ENCODE data around the gene BST1. TPM values are rescaled to one million over a fixed set of nuclear protein-coding genes. Genes with fewer than 3 reads are reported as not detected.

The BST1 gene
- total RNA-seq, 3 donors from 2014 or later: 4.7 to 14.6 (median 6.9) TPM

DNA sequence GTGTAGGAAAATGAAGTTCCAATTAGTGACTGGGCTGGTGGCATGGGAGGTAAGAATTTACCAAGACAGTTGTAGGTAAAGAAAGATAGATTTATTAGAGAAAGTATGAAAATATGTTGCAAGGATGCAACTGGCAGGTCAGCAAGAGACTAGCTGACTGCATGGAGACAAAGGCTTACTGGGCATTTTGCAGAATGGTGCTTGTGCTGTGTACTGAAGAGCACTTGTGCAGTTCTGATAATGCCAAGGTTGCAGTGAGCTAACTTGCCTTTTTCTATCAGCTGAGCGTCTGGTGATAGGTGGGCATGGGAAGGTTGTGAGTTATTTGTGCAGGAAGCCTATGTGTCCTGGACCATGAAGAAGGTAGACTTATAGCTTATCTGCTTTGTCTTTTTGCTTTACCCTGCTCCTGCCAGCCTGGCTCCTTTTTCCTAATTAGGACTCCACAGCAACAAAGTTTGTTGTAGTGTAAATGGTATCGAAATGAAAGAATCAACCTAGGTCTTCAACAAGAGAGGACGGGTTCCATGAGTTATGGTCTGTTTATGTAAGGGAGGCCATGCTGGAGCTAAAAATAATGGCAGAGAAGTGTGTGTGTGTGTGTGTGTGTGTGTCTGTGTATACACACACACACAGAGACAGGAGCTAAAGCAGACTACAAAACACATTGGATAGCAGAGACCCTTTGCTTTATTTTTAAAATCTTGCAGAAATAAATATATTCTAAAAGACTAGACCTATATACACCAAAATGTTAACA is 15.0 kb downstream of the BST1 start:
- intact Hi-C loops (cut with DNase I, micrococcal nuclease): no loop called here
- Histone ChIP-seq H3K36me3 (ENCODE audit: low read depth) (no peaks in the 10 kb centered on the region), H3K4me1 (ENCODE audit: low read depth) (no peaks in the 10 kb centered on the region), H3K4me3 (no peak overlapping the region), H3K9me3 (no peaks in the 10 kb centered on the region)
- ATAC-seq (no peak), DNase-seq (no peak)
- TF ChIP-seq, protein P1, sequence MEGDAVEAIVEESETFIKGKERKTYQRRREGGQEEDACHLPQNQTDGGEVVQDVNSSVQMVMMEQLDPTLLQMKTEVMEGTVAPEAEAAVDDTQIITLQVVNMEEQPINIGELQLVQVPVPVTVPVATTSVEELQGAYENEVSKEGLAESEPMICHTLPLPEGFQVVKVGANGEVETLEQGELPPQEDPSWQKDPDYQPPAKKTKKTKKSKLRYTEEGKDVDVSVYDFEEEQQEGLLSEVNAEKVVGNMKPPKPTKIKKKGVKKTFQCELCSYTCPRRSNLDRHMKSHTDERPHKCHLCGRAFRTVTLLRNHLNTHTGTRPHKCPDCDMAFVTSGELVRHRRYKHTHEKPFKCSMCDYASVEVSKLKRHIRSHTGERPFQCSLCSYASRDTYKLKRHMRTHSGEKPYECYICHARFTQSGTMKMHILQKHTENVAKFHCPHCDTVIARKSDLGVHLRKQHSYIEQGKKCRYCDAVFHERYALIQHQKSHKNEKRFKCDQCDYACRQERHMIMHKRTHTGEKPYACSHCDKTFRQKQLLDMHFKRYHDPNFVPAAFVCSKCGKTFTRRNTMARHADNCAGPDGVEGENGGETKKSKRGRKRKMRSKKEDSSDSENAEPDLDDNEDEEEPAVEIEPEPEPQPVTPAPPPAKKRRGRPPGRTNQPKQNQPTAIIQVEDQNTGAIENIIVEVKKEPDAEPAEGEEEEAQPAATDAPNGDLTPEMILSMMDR (IDR thresholded peaks at IDR 0.05): no peak

DNA sequence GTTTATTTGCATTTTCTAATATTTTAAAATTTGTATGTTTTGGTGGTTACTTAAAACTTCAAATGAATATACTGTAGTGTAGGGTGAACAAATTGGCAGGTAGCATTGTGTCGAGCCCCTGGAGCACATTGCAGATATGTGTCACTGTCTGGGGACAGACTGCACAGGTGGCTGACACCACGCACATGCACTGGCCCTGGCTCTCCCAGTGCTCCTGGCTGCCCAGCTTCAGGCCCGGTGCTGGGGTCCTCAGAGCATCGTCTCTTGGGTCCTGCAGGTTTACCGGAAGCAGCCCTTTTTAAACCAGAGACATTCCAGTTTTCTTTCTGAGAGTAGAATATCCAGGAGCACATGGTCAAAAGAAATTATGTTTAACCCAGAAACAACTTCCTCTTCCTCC is 15.6 kb downstream of the BST1 start:
- TF ChIP-seq, protein P1 (IDR thresholded peaks at IDR 0.05): no peak
- H3K4me3 ChIP-seq: no peak overlapping the region
- ATAC-seq (no peak), DNase-seq (no peak)
- H3K36me3 ChIP-seq (ENCODE audit: low read depth): no peaks in the 10 kb centered on the region
- H3K4me1 ChIP-seq (ENCODE audit: low read depth): no peaks in the 10 kb centered on the region
- no peaks in the 10 kb centered on the region for H3K9me3 ChIP-seq
- intact Hi-C loops (cut with DNase I, micrococcal nuclease): no loop called here

DNA sequence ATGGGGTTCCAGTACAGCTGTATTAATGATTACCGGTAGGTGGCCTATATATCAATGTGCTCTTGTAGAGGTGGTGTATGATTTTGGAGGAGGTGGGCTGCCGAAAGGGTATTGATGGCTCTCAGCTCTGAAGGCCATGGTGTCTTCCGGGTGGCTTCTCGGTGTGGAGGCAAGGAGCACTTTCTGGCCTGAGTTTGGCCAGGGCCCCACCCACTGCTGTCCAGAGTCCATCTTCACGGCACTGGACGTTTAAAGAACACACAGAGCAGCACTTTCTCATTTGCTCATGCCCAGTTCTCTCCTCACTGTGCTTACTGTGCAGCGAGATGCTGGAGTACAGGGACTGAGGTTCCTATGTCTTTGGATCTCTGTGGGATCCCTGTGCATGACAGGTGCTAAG is 16.1 kb downstream of the BST1 start:
- TF ChIP-seq, protein P1 (IDR thresholded peaks at IDR 0.05): no peak
- Histone ChIP-seq H3K4me3 (no peak overlapping the region), H3K36me3 (ENCODE audit: low read depth) (no peaks in the 10 kb centered on the region), H3K9me3 (no peaks in the 10 kb centered on the region), H3K4me1 (ENCODE audit: low read depth) (no peaks in the 10 kb centered on the region)
- intact Hi-C loops (cut with DNase I, micrococcal nuclease): no loop called here
- ATAC-seq: peak; percentile 73
- no peak for DNase-seq

DNA sequence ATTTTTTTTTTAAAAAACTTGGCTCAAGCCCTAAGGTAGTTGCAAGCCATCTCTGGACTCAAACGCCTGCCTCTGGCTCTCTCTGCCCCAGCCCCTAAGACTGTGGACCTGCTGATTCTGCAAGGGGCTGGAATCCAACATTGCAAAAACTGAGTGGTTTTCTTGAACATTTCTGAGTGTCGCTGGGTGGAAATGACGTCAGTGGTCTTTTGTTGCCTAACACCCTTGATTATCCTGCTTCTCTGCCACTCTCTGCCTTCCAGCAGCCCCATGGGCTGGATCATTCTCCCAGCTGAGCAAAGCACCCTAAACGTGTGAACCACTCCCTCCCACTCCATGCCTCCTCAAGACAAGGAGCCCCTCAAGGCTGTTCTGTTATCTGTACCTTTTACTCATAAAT is 16.6 kb downstream of the BST1 start:
- intact Hi-C loops (cut with DNase I, micrococcal nuclease): no loop called here
- DNase-seq: no peak
- Histone ChIP-seq H3K4me3 (no peak overlapping the region), H3K4me1 (ENCODE audit: low read depth) (no peaks in the 10 kb centered on the region), H3K36me3 (ENCODE audit: low read depth) (no peaks in the 10 kb centered on the region), H3K9me3 (no peaks in the 10 kb centered on the region)
- ATAC-seq: no peak
- TF ChIP-seq, protein P1 (IDR thresholded peaks at IDR 0.05): no peak

DNA sequence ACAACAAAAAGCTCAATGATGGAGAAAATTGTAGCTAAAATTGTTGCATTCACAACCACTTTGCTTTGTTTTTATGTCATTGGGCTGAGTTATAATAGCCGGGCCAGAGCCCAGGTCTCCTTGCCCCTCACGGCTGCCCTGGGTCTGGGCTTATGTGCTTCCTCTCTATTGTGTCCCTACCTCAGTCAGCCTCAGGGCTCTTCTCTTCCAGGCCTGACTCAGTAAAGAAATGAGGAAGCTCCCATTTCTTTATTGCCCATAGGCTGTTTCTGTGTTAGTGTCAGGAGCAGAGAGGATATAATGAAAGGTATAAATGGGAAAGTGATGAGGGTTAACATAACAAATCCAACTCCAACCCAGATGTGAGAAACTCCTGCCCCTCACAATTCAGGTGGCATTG is 18.0 kb downstream of the BST1 start:
- TF ChIP-seq, protein P1 (IDR thresholded peaks at IDR 0.05): no peak
- Histone ChIP-seq H3K36me3 (ENCODE audit: low read depth) (no peaks in the 10 kb centered on the region), H3K4me1 (ENCODE audit: low read depth) (peaks cover 4% of the 10 kb centered on the region), H3K4me3 (no peak overlapping the region), H3K9me3 (no peaks in the 10 kb centered on the region)
- DNase-seq: no peak
- peak; percentile 24 for ATAC-seq
- intact Hi-C loops (cut with DNase I, micrococcal nuclease): no loop called here

Data from mucosa of descending colon (tissue), 3 donors.